GM23248 (cell line): ENCODE measurements around the gene MYO7B. TPM values are rescaled to one million over a fixed set of nuclear protein-coding genes. Genes with fewer than 3 reads are reported as not detected.

ENCODE experiments used
- DNase-seq: peaks from one replicate; pipeline ENCODE4 v3.0.0-alpha.2; 2015
- H2AFZ ChIP-seq: fragments of 200-600 bp; sonication (generic); 2 replicates; pipeline ENCODE4 v1.6.1; 2016; ENCODE audit warnings: antibody characterized with exemption
- H3F3A ChIP-seq: fragments of 200-600 bp; sonication (generic); 2 replicates; pipeline ENCODE4 v1.6.1; 2016; ENCODE audit warnings: mild to moderate bottlenecking, antibody characterized with exemption, mixed run types; ENCODE audit not compliant: insufficient read depth
- H3K27ac ChIP-seq: fragments of 200-600 bp; sonication (generic); 2 replicates; pipeline ENCODE4 v1.5.1; 2016; ENCODE audit warnings: mild to moderate bottlenecking
- H3K27me3 ChIP-seq: fragments of 200-600 bp; sonication (generic); replicated peaks from 2 replicates; pipeline ENCODE4 v1.6.1; 2016; ENCODE audit warnings: mild to moderate bottlenecking; ENCODE audit not compliant: insufficient read depth
- H3K36me3 ChIP-seq: fragments of 200-600 bp; sonication (generic); 2 replicates; pipeline ENCODE4 v1.6.1; 2016; ENCODE audit warnings: low read depth, mild to moderate bottlenecking
- H3K4me1 ChIP-seq: fragments of 200-600 bp; sonication (generic); 2 replicates; pipeline ENCODE4 v1.6.1; 2016; ENCODE audit warnings: mild to moderate bottlenecking; ENCODE audit not compliant: insufficient read depth
- H3K4me2 ChIP-seq: fragments of 200-600 bp; sonication (generic); one replicate; pipeline ENCODE4 v1.6.1; 2016; ENCODE audit warnings: mild to moderate bottlenecking; ENCODE audit not compliant: unreplicated experiment
- H3K4me3 ChIP-seq: fragments of 200-600 bp; sonication (generic); 2 replicates; pipeline ENCODE4 v1.5.1; 2016; ENCODE audit warnings: mild to moderate bottlenecking
- H3K79me2 ChIP-seq: fragments of 200-600 bp; sonication (generic); 2 replicates; pipeline ENCODE4 v1.6.1; 2016; ENCODE audit warnings: mild to moderate bottlenecking; ENCODE audit not compliant: insufficient read depth
- H3K9ac ChIP-seq: fragments of 200-600 bp; sonication (generic); 2 replicates; pipeline ENCODE4 v1.6.1; 2016; ENCODE audit warnings: mild to moderate bottlenecking
- H3K9me2 ChIP-seq: fragments of 200-600 bp; sonication (generic); 2 replicates; pipeline ENCODE4 v1.6.1; 2016; ENCODE audit warnings: mixed run types, mild to moderate bottlenecking, moderate library complexity; ENCODE audit not compliant: insufficient read depth
- H3K9me3 ChIP-seq: fragments of 200-600 bp; sonication (generic); one replicate; pipeline ENCODE4 v1.6.1; 2017; ENCODE audit warnings: low read depth
- H4K20me1 ChIP-seq: fragments of 200-600 bp; sonication (generic); 2 replicates; pipeline ENCODE4 v1.6.0; 2016; ENCODE audit not compliant: insufficient read depth
- EZH2 ChIP-seq: fragments of 200-600 bp; sonication (generic); IDR thresholded peaks from 2 replicates; pipeline ENCODE4 v1.6.1; 2018; ENCODE audit warnings: antibody characterized with exemption, mild to moderate bottlenecking; ENCODE audit not compliant: insufficient read depth, poor library complexity, severe bottlenecking
- EZH2phosphoT487 ChIP-seq: fragments of 200-600 bp; sonication (generic); IDR thresholded peaks from 2 replicates; pipeline ENCODE4 v1.6.1; 2018; ENCODE audit warnings: antibody characterized with exemption, moderate library complexity, mild to moderate bottlenecking, low read depth; ENCODE audit not compliant: insufficient read depth
- WGBS, 2 experiments: methylation state at CpG; one replicate each; pipeline ENCODE4 v1.1.6; 2015 to 2017; ENCODE audit warnings: low lambda C conversion rate in 2 of 2, low coverage in 1 of 2; ENCODE audit errors: missing lambda C conversion rate in 2 of 2; 5-methylcytosine and 5-hydroxymethylcytosine counted together
- in situ Hi-C: fragments of 300-500 bp; cut with MboI; formaldehyde crosslinking; loops from 2 replicates; pipeline ENCODE4 v1.15.0; 2020
- polyA plus RNA-seq: library from polyadenylated mRNA; unstranded; fragments of >200 nt; fragmentation: Nextera tagmentation; extraction: Ambion mirVana; gene quantifications from 2 replicates; pipeline ENCODE4 v1.2.1, GENCODE V29; 2016
- total RNA-seq: library from RNA; depleted of rRNA; stranded (reverse); fragments of >200 nt; shearing (Covaris generic); gene quantifications from 2 replicates; pipeline ENCODE4 v1.2.3, GENCODE V29; 2014; rRNA removed

The MYO7B gene
- total and polyA plus RNA-seq, 2 experiments from 2014 or later: not detected

GRCh38 chr2:127681976-127682857 is 146.7 kb downstream of the MYO7B start:
- Histone ChIP-seq H2AFZ (no peak overlapping the region), H3F3A (no peaks in the 10 kb centered on the region), H3K4me3 (no peak overlapping the region), H3K27me3 (peaks cover 7% of the 10 kb centered on the region; the same call in 1 of the 2 replicates), H3K9me3 (no peaks in the 10 kb centered on the region), H3K4me1 (no peaks in the 10 kb centered on the region), H3K36me3 (no peaks in the 10 kb centered on the region), H3K9ac (no peak overlapping the region), H3K79me2 (no peaks in the 10 kb centered on the region), H3K9me2 (no peaks in the 10 kb centered on the region), H4K20me1 (no peaks in the 10 kb centered on the region), H3K4me2 (no peak overlapping the region), H3K27ac (no peak overlapping the region)
- in situ Hi-C loops: no loop called here
- 85 to 98% methylated on average over 6 of the region's 6 CpGs for WGBS, 2 experiments
- no peak for DNase-seq
- TF ChIP-seq EZH2phosphoT487 (no peak), EZH2 (no peak)

- no peak overlapping the region for H3K4me3 ChIP-seq
- TF ChIP-seq EZH2 (no peak), EZH2phosphoT487 (no peak)
- no peaks in the 10 kb centered on the region for H3F3A ChIP-seq
- no peaks in the 10 kb centered on the region for H3K36me3 ChIP-seq
- no peak overlapping the region for H3K4me2 ChIP-seq
- in situ Hi-C loops: no loop called here
- H2AFZ ChIP-seq: no peak overlapping the region
- no peaks in the 10 kb centered on the region; the same call in 1 of the 2 replicates for H3K27me3 ChIP-seq
- H3K79me2 ChIP-seq: no peaks in the 10 kb centered on the region
- DNase-seq: no peak
- H3K9me2 ChIP-seq: no peaks in the 10 kb centered on the region
- no peaks in the 10 kb centered on the region for H3K9me3 ChIP-seq
- H3K9ac ChIP-seq: no peak overlapping the region
- no peak overlapping the region for H3K27ac ChIP-seq
- no peaks in the 10 kb centered on the region for H3K4me1 ChIP-seq
- H4K20me1 ChIP-seq: no peaks in the 10 kb centered on the region
Observed at GRCh38 chr2:127683056-127683455, 147.6 kb downstream of the MYO7B start.

GRCh38 chr2:127683757-127684156 is 148.3 kb downstream of the MYO7B start:
- TF ChIP-seq EZH2: no peak
- no peak for TF ChIP-seq EZH2phosphoT487
- Histone ChIP-seq H3K9ac (no peak overlapping the region), H3K4me2 (no peak overlapping the region), H3F3A (no peaks in the 10 kb centered on the region), H3K27me3 (no peaks in the 10 kb centered on the region; the same call in 1 of the 2 replicates), H3K36me3 (no peaks in the 10 kb centered on the region), H3K9me2 (no peaks in the 10 kb centered on the region), H4K20me1 (no peaks in the 10 kb centered on the region), H2AFZ (no peak overlapping the region), H3K9me3 (no peaks in the 10 kb centered on the region), H3K79me2 (no peaks in the 10 kb centered on the region), H3K27ac (no peak overlapping the region), H3K4me1 (no peaks in the 10 kb centered on the region), H3K4me3 (no peak overlapping the region)
- in situ Hi-C loops: no loop called here
- WGBS, 2 experiments: 83 to 86% methylated on average over 15 of the region's 15 CpGs
- no peak for DNase-seq

GRCh38 chr2:127685410-127686080 is 150.1 kb downstream of the MYO7B start:
- no peaks in the 10 kb centered on the region for H4K20me1 ChIP-seq
- H3K9me2 ChIP-seq: no peaks in the 10 kb centered on the region
- H3K4me1 ChIP-seq: no peaks in the 10 kb centered on the region
- H3K79me2 ChIP-seq: no peaks in the 10 kb centered on the region
- TF ChIP-seq EZH2: no peak
- TF ChIP-seq EZH2phosphoT487: no peak
- WGBS, 2 experiments: 62 to 72% methylated on average over 8 of the region's 8 CpGs
- no peak overlapping the region for H3K4me3 ChIP-seq
- H3K9ac ChIP-seq: no peak overlapping the region
- no peaks in the 10 kb centered on the region for H3K9me3 ChIP-seq
- no peak overlapping the region for H3K27ac ChIP-seq
- no peak for DNase-seq
- H3F3A ChIP-seq: no peaks in the 10 kb centered on the region
- no peak overlapping the region for H3K4me2 ChIP-seq
- H2AFZ ChIP-seq: no peak overlapping the region
- in situ Hi-C loops: no loop called here
- no peaks in the 10 kb centered on the region for H3K36me3 ChIP-seq
- H3K27me3 ChIP-seq: no peaks in the 10 kb centered on the region; the same call in 1 of the 2 replicates

Other genes starting within 250 kb of the MYO7B start
- 38.8 and 42.9 TPM in 2 replicates for gene ERCC3, start 241.5 kb upstream of the MYO7B start, total RNA-seq
- 37.5 and 41.8 TPM in 2 replicates for gene ERCC3, start 241.5 kb upstream of the MYO7B start, polyA plus RNA-seq
- gene MAP3K2, start 147.7 kb upstream of the MYO7B start, total RNA-seq: 39.6 and 41.0 TPM in 2 replicates
- gene MAP3K2, start 147.7 kb upstream of the MYO7B start, polyA plus RNA-seq: 32.9 and 36.7 TPM in 2 replicates
- gene PROC, start 117.3 kb upstream of the MYO7B start, total RNA-seq: not detected in 2 replicates
- gene PROC, start 117.3 kb upstream of the MYO7B start, polyA plus RNA-seq: not detected in 2 replicates
- gene IWS1, start 9.2 kb upstream of the MYO7B start, total RNA-seq: 23.3 and 32.4 TPM in 2 replicates
- 41.1 and 42.4 TPM in 2 replicates for gene IWS1, start 9.2 kb upstream of the MYO7B start, polyA plus RNA-seq
- not detected in 2 replicates for gene GPR17, start 110.5 kb downstream of the MYO7B start, total RNA-seq
- 0.11 TPM in 1 of 2 replicates, not detected in the other for gene GPR17, start 110.5 kb downstream of the MYO7B start, polyA plus RNA-seq
- gene LIMS2, start 139.8 kb downstream of the MYO7B start, total RNA-seq: 3.8 and 7.2 TPM in 2 replicates
- gene LIMS2, start 139.8 kb downstream of the MYO7B start, polyA plus RNA-seq: 30.4 and 33.7 TPM in 2 replicates
- 5.7 and 9.4 TPM in 2 replicates for gene SFT2D3, start 165.8 kb downstream of the MYO7B start, total RNA-seq
- not detected in 2 replicates for gene SFT2D3, start 165.8 kb downstream of the MYO7B start, polyA plus RNA-seq